ENCODE data around the gene TSC22D4.
"Not testable (repeated sequence)": the region's sequence is repeated elsewhere in the genome, so short reads cannot be mapped to it uniquely, and the experiment has no call there.

TSC22D4 gene

DNA sequence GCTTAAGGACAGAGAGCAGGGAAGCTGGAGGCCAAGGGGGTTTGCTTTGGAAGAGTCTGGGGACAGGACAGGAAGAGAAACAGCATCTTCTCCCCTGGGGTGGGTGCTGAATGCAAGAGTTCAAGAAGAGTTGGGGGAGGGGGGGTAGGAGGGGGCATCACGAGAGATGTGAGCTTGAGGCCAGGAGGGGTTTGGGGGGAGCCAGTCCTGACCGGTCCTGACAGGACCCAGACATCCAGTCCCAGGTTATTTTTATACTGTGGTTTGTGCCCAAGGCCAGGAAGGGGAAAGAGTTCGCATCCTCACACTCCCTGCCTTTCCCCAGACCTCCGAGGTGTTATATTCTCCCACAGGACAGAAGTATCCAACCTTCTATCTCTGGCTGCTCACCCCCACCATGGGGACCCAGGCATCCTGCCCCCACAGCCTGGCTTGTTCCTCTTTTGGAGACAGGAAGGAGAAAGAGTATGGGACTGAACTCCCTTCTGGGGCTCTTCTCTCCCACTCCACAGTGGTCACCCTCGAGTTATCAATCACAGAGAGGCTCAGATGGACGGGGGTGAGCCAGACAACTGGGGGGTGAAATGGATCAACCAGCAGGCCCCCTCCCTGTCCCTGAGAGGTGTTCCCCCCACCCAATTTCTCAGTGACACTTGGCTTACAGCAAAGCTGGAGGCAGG, 2.8 kb downstream of the TSC22D4 start:
- DNase-seq, result no peak

DNA sequence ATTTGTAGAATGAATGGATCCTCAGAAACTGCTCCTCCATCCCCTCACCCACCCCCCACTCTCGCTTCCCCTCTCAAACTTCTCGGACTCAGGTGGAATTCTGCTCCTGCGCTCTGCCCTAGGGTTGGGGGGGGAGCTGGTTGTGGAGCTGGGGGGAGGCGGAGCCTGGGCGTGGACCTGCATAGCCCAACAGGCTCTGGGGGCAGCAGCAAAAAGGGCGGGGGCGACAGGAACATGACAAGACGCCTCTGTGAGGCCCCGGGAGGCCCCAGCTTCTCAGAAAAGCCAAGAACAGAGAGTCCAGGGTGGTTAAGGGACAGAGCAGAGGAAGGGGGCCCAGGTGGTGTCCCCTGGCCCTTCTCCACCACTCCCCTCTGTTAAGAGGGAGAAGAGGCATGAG, 3.5 kb downstream of the TSC22D4 start:
- peak in 3 of 51 donors; percentile 7 to 41 (median 34) for DNase-seq

DNA sequence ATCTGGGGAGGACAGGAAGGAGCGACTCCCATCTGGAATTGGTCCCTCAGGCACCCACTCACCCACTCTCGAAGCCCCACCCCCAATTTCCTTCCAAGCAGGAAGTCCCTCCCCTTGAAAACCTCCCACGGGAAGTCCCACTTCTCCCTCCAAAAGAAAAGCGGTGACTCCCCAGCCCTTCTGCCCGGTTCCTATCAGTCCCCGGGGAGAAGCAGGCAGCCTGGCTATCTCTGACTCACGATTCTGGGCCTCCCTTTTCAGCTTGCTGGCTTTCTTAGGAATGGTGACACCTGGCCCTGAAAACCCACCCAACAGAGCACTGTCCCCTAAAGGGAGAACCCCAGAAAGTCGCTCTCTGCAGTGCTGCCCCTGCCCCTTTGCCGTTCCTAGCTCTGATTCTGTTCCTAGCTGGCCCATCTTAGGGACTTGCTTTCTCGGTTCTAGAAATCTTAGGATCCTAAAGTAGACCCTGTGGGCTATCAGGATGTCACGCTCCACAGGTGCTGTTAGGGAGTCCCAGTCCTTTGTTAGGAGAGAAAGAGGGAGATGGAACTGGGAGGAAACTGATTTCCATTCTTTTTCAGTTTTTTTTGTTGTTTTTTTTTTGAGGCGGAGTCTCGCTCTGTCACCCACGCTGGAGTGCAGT, 6.0 kb downstream of the TSC22D4 start:
- no peak for DNase-seq

DNA sequence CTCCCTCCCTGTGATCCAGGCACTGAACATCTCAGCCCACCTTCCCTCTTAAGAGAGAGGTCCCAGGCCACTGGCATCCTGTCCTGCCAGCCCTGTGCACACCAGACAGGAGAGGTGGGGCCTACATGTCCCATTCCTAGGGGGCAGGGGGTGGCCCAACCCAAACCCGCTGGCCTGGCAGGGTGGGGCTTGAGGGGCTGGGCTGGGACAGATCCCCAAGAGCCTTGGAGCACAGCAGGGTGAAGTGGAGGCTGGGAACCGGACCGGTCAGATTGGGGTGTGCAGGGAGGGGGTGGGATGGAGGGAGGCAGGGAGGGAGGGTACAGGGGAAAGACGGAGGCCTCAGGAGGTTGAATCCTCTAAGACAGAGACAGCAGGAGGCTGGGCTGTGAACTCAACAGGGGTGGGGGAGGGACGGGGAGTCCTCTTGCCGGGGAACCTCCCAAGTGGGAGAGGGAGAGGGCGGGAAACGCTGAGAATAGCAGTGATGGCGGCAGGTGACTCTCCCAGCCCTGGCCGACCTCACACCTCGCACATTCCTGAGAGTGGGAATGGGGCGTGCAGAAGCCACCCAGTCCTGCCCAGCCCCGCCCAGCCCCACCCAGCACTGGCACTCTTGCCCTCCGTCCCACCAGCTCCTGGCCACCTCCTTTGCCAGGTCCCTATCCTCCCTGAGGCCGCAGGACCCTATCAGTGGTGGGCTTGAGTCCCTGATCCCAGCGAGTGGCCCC, 6.7 kb downstream of the TSC22D4 start:
- DNase-seq, result no peak

DNA sequence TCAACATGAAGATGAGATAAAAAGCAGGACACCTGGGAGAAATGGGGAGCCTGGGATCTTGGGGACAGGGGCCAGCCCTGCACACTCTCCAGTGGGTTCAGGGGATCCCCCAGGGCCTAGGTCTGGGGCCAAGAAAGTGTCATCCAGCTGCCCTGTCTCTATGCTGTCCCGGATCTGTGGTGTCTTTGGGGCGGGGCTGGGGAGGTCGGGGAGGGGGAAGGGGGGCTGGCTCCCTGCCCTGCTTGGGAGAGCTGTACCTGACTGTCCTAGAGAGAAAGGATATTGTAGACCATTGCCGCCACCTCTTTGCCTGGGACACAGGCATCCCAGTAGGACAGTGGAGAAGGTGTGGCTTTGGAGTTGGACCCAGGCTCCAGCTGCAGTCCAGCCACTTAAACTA, 8.0 kb downstream of the TSC22D4 start:
- DNase-seq, result no peak

DNA sequence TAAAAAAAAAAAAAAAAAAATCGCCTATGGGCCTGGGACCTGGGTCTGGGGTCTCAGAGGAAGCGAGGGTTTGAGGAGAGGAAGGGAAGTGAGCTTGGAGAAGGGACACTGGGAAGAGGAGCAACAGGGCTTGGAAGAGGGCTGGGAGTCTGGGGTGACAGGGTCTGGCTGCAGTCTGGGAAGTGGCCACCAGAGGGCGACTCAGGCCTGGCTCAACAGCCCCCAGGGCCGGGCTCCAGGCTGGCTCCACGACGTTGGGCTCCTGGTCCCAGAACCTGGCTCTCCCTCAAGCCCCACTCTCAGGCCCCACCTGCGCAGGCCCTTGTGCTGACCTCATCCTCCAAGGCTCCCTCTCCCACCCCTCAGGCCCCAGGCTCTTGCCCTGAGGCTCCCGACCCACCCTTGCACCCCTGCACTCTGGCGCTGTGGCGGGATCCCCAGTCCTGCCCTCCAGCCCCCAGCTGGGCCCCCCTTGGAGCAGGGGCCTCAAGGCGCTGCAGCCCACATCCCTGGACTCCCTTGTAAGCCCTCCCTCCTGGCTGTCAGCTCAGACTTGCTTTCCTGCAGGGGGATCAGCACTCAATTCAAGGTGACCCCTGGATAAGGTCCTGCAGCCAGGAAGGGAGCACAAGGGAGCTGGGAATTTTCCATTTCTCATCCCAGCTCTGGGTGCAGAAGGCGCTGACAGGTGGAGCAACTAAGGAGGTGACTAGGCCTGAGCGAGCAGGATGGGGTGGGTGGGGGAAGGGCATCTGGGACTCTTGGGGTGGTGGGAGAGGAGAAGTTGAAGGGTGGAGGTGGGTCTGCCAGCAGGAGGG, 9.6 kb downstream of the TSC22D4 start:
- peak; percentile 21 to 94 (median 80) for DNase-seq

DNA sequence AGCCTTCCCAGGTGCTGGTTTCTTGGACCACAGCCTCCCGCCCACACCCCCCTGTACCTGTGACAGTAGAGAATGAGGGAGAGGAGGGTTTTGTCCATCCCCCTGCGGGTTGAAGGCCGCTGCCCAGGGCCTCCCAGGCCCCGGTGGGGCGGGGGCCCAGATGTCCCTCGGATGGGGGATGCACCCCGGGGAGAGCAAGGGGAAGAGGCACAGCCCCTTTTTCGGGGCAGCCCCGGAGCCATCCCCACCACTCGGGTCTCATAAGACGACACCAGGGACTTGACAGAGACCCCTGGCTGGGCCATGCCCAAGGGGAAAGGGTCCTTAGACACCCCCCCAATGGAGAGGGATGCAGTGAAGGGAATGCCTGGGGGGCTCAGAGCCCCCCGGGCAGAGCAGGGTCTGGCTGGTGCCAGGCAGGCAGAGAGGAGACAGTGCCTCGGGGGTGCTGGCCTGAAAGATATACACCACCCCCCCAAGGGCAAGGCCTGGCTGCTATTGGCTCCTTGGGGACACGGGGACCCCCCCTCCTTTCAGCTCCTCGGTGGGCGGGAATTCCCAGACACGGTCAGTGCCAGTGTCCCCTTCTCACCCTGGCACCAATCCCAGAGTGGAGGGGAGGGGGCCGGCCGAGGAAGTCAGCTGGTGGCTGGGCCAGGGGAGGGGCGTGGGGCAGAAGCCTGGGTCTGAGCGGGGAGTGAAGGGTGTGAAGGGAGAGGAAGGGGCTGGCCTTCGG, 11.2 kb downstream of the TSC22D4 start:
- peak; percentile 38 to 99 (median 94) for DNase-seq

DNA sequence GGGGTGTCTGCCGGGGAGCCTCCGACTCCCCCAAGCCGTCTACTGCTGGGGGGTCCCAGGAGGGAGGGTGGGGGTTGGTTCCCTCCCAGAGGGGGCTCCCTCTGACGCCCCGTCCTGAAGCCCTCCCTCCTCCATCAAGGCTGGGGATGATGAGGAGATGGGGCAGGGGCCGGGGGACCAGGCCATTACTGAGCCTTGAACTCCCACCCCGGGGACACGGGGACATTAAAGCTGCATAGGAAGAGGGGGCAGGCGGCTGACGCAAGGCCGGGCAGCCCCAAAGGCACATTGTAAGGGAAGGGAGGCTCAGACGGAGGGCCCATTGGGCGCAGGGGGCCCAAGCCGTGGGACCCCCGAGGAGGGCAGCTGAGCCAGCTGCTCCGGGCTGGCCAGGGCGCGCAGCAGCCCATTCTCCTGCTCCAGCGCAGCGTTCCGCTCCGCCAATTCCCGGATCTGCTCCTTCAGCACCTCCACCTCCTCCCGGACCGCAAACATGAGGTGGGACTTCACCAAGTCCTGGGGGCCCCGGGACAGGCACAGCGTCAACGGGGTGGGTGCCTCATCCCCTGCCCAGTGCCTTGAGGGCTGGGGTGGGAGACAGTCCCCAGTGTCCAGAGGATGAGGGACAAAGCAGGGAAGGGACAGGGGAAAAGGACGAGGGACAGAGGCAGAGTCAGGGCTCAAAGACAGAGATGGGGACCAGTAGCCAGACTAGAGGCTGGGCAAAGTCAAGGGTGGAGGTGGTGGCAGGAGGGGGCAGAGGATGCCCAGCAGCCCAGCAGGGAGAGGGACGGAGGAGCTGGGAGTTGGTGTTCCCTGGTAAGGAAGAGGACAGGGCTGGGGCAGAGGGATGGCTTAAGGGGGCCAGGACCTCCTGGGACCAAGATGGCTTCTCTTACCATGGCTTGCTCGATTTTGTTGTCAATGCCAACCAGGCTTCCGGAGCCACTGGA, 12.1 kb downstream of the TSC22D4 start:
- DNase-seq, result peak in 12 of 51 donors; percentile 14 to 67 (median 37)

DNA sequence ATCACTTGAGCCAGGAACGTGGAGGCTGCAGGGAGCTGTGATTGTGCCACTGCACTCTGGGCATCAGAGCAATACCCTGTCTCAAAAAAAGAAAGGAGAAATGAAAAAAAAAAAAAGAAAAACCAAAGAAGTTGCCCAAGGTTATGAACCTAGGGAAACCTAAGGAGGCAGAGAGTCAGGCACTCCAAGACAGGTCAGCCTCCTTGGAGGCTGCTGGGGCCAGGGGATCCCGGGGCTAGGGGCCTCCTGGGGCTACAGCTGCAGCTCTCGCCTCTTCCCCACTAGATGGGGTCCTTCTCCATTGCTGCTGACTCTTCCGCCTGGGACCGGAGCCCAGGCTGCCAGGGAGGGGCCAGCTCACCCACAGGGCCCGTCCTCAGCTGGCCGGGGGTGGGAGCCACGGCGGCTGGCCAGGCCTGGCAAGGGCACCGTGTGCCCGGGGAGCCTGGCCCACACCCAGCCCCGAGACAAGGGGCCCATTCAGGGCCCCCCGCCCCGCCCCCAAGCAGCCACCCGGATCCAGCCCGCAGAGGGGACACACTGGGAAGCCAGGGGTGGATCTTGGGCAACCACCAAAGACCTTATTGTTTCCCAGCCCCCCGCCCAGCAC, 13.2 kb downstream of the TSC22D4 start:
- peak; percentile 26 to 98 (median 92) for DNase-seq

DNA sequence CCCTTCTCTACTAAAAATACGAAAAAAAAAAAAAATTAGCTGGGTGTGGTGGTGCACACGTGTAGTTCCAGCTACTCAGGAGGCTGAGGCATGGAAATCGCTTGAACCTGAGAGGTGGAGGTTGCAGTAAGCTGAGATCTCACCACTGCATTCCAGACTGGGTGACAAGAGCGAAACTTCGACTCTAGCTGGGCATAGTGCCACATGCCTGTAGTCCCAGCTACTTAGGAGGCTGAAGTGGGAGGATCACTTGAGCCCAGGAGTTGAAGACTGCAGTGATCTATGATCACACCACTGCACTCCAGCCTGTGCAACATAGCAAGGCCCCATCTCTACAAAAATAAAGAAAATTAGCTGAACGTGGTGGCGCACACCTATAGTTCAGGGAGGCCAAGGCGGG, 13.7 kb downstream of the TSC22D4 start:
- no peak for DNase-seq

DNA sequence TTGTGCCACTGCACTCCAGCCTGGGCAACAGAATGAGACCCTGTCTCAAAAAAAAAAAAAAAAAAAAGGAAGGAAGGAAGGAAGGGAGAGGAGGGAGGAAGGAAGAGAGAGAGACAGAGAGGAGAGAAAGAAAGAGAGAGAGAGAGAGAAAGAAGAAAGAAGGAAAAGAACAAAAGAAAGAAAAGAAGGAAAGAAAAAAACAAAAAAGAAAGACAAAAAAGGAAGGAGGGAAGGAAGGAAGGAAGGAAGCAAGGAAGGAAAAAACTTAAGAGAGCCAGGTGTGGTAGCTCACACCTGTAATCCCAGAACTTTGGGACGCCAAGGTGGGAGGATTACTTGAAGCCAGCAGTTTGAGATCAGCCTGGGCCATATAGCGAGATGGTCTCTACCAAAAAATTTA, 14.2 kb downstream of the TSC22D4 start:
- DNase-seq, result no peak

DNA sequence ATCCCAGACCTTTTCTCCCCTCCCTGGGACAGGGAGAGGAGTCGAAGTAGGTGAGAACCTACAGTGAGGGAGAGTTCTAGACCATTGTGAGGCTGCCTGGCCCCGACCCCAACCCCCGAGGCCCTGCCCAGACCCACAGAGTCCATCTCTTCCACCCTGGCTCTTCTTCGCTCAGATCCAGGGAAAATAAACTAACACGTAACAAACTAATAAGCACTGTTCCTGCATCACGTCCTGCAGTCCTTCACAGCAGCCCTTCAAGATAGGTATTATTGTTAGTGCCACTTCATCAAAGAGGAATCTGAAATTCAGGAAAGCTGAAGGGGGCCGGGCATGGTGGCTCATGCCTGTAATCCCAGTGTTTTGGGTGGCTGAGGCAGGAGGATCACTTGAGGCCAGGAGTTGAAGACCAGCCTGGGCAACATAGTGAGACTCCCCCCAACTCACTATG, 14.8 kb downstream of the TSC22D4 start, which contains the start of gene SPACDR:
TSS of gene SPACDR (minus strand) at position 51 of the 451 bp plus-strand sequence. CDS start 235 bp downstream, outside the sequence.
- DNase-seq, result no peak

DNA sequence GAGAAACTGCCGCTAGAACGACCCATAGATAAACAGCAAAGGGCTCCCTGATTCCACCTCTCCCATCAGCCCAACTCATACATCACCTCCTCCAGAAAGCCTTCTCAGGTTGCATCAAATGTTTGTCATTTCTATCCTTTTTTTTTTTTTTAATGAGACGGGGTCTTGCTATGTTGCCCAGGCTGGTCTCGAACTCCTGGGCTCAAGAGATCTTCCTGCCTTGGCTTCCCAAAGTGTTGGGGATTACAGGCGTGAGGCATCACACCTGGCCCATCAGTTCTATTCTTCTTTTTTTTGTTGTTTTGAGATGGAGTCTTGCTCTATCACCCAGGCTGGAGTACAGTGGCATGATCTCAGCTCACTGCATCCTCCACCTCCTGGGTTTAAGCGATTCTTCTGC, 22.0 kb downstream of the TSC22D4 start:
- no peak for DNase-seq

DNA sequence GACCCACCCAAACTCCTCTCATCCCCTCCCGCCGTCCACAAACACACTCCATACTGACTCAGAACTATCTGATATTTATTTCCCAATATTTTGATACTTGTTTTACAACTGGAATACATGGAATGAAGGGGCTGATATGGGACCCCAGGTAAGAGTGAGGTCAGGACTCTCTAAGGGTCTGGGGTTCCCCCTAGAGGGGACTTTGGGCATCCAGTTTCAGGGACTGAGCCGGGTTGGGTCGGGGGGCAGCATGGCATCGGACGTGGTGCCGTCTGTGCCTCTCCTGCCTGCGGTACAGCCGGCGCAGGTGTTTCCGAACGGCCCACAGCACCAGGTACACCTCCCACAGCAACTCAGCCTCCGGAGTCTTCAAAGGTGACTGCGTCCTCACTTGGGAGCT, 22.5 kb downstream of the TSC22D4 start:
- no peak for DNase-seq

DNA sequence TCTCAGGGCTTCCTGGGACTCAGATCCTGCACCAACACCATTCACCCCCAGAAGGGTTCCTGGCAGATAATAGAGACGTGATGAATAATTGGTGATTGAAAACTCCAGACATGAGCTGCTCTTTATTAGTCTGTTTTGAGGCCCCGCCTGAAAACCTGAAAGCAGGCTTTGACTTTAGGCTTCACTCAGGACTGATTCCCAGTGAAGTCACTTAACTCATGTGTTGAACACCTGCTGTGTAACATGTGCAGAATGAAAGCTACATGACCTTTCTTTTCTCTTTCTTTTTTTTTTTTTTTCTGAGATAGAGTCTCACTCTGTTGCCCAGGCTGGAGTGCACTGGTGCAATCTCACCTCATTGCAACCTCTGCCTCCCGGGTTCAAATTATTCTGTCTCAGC, 23.8 kb downstream of the TSC22D4 start:
- no peak for DNase-seq

DNA sequence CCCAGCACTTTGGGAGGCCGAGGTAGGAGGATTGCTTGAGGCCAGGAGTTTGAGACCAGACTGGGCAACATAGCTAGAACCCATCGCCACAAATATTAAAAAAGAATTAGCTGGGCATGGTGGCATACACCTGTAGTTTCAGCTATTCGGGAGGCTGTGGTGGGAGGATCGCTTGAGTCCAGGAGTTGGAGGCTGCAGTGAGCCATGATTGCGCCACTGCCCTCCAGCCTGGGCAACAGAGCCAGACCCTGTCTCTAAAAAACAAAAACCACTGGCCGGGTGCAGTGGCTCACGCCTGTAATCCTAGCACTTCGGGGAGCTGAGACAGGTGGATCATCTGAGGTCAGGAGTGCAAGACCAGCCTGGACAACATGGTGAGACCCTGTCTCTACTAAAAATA, 25.2 kb downstream of the TSC22D4 start:
- not testable (repeated sequence) for DNase-seq

DNA sequence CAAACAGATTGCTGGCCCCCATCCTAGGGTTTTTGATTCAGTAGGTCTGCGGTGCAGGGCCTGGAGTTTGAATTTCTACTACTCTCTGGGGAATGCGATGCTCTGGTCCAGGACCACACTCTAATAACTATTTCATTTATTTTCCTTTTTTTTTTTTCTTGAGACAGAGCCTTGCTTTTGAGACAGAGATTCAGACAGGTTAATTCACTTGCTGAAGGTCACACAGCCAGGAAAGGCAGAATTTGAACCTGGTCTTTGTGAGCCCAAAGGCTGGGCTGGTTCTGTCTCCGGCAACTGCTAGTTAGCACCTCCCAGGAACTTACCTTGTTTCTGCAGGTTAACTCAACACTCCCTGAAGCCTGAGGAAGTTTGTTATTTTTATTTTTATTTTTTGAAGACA, 26.5 kb downstream of the TSC22D4 start:
- no peak for DNase-seq

DNA sequence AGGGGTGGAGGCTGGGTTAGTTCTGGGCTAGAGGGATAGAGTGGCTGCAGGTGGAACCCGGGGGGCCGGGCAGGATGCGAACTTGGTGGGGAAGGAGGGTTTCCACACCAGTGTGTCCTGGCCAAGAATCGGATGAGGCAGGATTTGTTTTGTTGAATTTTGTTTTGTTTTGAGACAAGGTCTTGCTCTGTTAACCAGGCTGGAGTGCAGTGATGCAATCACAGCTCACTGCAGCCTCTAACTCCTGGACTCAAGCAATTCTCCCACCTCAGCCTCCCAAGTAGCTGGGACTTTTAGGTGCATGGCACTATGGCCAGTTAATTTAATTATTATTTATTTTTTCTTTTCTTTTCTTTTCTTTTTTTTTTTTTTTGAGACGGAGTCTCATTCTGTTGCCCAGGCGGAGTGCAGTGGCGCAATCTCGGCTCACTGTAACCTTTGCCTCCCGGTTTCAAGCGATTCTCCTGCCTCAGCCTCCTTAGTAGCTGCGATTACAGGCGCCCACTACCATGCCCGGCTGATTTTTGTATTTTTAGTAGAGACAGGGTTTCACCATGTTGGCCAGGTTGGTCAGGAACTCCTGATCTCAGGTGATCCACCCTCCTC, 29.7 kb downstream of the TSC22D4 start:
- DNase-seq, result no peak

DNA sequence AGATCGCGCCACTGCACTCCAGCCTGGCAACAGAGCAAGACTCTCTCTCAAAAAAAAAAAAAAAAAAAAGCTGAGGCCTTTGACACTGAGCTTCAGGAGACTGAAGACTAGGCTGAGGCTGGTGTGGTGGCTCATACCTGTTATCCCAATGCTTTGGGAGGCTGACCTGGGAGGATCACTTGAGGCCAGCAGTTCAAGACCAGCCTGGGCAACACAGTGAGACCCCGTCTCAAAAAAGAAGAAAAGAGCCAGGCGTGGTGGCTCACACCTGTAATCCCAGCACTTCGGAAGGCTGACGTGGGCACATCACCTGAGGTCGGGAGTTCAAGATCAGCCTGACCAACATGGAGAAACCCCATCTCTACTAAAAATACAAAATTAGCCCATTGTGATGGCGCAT, 31.7 kb downstream of the TSC22D4 start:
- not testable (repeated sequence) for DNase-seq

Data from hypothalamus (tissue), 51 donors.